ENCODE data around the gene KLF11. TPM values are rescaled to one million over a fixed set of nuclear protein-coding genes. Genes with fewer than 3 reads are reported as not detected.
"Not testable (repeated sequence)": the region's sequence is repeated elsewhere in the genome, so short reads cannot be mapped to it uniquely, and the experiment has no call there.

KLF11 gene
- total RNA-seq, 1 donor, result 8.3 TPM

DNA sequence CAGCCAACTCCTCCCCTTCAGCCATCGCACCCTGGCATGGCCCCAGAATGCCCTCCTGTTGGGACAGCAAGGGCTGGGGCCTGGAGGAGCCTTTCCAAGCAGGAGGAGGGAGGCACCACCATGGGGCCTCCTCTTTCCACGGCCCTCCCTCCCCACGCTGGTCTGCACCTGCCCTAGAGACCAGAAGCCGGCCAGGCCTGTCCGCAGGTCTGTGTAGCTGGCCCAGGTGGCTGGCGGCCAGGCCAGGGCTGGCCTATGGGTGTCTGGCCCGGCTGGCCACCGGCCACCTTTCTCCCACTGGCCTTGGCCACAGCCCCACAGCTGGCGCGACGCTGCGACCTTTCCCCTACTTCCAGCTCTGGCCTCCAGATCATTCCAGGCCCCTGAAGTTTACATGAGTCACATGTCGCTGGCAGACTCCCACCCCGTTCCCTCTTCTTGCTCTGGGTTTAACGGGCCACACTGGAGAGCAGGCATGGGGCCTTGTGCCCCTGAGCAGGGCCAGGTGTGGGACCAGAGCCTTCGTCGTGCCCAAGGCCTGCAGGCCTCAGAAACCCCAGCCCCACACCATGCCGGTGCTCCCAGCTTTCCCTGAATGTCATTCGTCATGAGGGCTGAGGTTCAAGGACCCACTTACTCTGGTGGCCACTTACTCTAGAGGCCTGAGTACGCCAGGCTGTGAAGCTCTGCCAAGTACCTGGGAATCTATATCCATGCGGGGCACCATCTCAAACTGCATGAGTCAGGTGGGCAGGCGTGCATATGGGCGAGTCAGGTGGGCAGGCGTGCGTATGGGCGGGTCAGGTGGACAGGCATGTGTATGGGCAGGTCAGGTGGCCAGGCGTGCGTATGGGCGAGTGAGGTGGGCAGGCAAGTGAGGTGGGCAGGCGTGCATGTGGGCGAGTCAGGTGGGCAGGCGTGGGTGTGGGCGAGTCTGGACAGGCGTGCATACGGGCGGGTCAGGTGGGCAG is 33.3 kb upstream of the KLF11 start:
- DNase-seq (ENCODE audit: insufficient read length, low spot score, missing footprints), result peak; percentile 96
- H3K27ac ChIP-seq (ENCODE audit: low read depth, low read length), result no peak overlapping the region
- peak overlapping the region; percentile 32 for H2AFZ ChIP-seq (ENCODE audit: low read length)

DNA sequence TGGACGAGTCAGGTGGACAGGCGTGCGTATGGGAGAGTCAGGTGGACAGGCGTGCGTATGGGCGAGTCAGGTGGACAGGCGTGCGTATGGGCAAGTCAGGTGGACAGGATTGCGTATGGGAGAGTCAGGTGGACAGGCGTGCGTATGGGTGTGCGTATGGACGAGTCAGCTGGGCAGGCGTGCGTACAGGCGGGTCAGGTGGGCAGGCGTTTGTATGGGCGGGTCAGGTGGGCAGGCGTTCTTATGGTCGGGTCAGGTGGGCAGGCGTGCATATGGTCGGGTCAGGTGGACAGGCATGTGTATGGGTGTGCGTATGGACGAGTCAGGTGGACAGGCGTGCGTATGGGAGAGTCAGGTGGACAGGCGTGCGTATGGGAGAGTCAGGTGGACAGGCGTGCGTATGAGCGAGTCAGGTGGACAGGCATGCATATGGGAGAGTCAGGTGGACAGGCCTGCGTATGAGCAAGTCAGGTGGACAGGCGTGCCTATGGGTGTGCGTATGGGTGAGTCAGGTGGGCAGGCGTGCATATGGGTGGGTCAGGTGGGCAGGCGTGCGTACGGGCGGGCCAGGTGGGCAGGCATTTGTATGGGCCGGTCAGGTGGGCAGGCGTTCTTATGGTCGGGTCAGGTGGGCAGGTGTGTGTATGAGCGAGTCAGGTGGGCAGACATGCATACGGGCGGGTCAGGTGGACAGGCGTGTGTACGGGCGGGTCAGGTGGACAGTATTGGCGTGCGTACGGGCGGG is 32.3 kb upstream of the KLF11 start:
- H3K9me3 ChIP-seq (ENCODE audit: low read depth, low read length); H3K36me3 ChIP-seq (ENCODE audit: insufficient read depth, low read length); H4K20me1 ChIP-seq (ENCODE audit: insufficient read depth, low read length); H3K4me3 ChIP-seq (ENCODE audit: insufficient read depth, low read length); H3K27me3 ChIP-seq (ENCODE audit: insufficient read depth, low read length); H2AFZ ChIP-seq (ENCODE audit: low read length); H3K4me2 ChIP-seq (ENCODE audit: insufficient read depth, low read length); H3K79me2 ChIP-seq (ENCODE audit: insufficient read depth, low read length); H3K27ac ChIP-seq (ENCODE audit: low read depth, low read length): not testable (repeated sequence)
- peak; percentile 10 for DNase-seq (ENCODE audit: insufficient read length, low spot score, missing footprints)
- H3K4me1 ChIP-seq (ENCODE audit: insufficient read depth, low read length), result peaks cover 33% of the 10 kb centered on the region

More for the DNA sequence above, 33.3 kb upstream of the KLF11 start:
- Histone ChIP-seq H3K27me3 (ENCODE audit: insufficient read depth, low read length) (no peaks in the 10 kb centered on the region), H3K4me3 (ENCODE audit: insufficient read depth, low read length) (no peak overlapping the region), H4K20me1 (ENCODE audit: insufficient read depth, low read length) (no peaks in the 10 kb centered on the region), H3K79me2 (ENCODE audit: insufficient read depth, low read length) (no peaks in the 10 kb centered on the region), H3K9me3 (ENCODE audit: low read depth, low read length) (no peaks in the 10 kb centered on the region), H3K4me2 (ENCODE audit: insufficient read depth, low read length) (no peak overlapping the region), H3K36me3 (ENCODE audit: insufficient read depth, low read length) (no peaks in the 10 kb centered on the region), H3K4me1 (ENCODE audit: insufficient read depth, low read length) (peaks cover 33% of the 10 kb centered on the region)
- TF ChIP-seq, protein P1, sequence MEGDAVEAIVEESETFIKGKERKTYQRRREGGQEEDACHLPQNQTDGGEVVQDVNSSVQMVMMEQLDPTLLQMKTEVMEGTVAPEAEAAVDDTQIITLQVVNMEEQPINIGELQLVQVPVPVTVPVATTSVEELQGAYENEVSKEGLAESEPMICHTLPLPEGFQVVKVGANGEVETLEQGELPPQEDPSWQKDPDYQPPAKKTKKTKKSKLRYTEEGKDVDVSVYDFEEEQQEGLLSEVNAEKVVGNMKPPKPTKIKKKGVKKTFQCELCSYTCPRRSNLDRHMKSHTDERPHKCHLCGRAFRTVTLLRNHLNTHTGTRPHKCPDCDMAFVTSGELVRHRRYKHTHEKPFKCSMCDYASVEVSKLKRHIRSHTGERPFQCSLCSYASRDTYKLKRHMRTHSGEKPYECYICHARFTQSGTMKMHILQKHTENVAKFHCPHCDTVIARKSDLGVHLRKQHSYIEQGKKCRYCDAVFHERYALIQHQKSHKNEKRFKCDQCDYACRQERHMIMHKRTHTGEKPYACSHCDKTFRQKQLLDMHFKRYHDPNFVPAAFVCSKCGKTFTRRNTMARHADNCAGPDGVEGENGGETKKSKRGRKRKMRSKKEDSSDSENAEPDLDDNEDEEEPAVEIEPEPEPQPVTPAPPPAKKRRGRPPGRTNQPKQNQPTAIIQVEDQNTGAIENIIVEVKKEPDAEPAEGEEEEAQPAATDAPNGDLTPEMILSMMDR (IDR thresholded peaks at IDR 0.05; ENCODE audit: extremely low read depth, low read depth, low read length), result no peak

DNA sequence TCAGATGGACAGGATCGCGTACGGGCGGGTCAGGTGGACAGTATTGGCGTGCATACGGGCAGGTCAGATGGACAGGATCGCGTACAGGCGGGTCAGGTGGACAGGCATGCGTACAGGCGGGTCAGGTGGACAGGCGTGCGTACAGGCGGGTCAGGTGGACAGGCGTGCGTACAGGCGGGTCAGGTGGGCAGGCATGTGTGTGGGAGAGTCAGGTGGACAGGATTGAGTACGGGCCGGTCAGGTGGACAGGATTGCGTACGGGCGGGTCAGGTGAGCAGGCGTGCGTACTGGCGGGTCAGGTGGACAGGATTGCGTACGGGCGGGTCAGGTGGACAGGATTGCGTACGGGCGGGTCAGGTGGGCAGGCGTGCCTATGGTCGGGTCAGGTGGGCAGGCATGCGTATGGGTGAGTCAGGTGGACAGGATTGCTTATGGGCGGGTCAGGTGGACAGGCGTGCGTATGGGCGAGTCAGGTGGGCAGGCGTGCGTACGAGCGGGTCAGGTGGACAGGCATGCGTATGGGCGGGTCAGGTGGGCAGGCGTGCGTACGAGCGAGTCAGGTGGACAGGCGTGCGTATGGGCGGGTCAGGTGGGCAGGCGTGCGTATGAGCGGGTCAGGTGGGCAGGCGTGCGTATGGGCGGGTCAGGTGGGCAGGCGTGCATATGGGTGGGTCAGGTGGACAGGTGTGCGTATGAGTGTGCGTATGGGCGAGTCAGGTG is 31.6 kb upstream of the KLF11 start:
- H3K27ac ChIP-seq (ENCODE audit: low read depth, low read length); H3K79me2 ChIP-seq (ENCODE audit: insufficient read depth, low read length); H3K36me3 ChIP-seq (ENCODE audit: insufficient read depth, low read length); H3K9me3 ChIP-seq (ENCODE audit: low read depth, low read length); H3K4me2 ChIP-seq (ENCODE audit: insufficient read depth, low read length); DNase-seq (ENCODE audit: insufficient read length, low spot score, missing footprints); H3K27me3 ChIP-seq (ENCODE audit: insufficient read depth, low read length); H4K20me1 ChIP-seq (ENCODE audit: insufficient read depth, low read length); H3K4me3 ChIP-seq (ENCODE audit: insufficient read depth, low read length); H2AFZ ChIP-seq (ENCODE audit: low read length): not testable (repeated sequence)
- H3K4me1 ChIP-seq (ENCODE audit: insufficient read depth, low read length), result peaks cover 33% of the 10 kb centered on the region

DNA sequence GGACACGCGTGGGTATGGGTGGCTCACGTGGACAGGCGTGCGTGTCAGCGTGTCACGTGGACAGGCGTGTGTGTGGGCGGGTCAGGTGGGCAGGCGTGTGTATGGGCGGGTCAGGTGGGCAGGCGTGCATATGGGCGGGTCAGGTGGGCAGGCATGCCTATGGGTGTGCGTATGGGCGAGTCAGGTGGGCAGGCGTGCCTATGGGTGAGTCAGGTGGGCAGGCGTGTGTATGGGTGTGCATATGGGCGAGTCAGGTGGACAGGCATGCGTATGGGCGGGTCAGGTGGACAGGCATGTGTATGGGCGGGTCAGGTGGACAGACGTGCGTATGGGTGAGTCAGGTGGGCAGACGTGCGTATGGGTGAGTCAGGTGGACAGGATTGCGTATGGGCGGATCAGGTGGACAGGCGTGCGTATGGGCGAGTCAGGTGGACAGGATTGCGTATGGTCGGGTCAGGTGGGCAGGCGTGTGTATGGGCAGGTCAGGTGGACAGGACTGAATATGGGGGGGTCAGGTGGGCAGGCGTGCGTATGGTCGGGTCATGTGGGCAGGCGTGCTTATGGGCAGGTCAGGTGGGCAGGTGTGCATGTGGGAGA is 30.9 kb upstream of the KLF11 start:
- not testable (repeated sequence) for H4K20me1 ChIP-seq (ENCODE audit: insufficient read depth, low read length); H3K27me3 ChIP-seq (ENCODE audit: insufficient read depth, low read length); H2AFZ ChIP-seq (ENCODE audit: low read length); H3K9me3 ChIP-seq (ENCODE audit: low read depth, low read length); H3K4me2 ChIP-seq (ENCODE audit: insufficient read depth, low read length); H3K36me3 ChIP-seq (ENCODE audit: insufficient read depth, low read length); H3K79me2 ChIP-seq (ENCODE audit: insufficient read depth, low read length); H3K27ac ChIP-seq (ENCODE audit: low read depth, low read length); DNase-seq (ENCODE audit: insufficient read length, low spot score, missing footprints); H3K4me3 ChIP-seq (ENCODE audit: insufficient read depth, low read length)
- peaks cover 31% of the 10 kb centered on the region for H3K4me1 ChIP-seq (ENCODE audit: insufficient read depth, low read length)

DNA sequence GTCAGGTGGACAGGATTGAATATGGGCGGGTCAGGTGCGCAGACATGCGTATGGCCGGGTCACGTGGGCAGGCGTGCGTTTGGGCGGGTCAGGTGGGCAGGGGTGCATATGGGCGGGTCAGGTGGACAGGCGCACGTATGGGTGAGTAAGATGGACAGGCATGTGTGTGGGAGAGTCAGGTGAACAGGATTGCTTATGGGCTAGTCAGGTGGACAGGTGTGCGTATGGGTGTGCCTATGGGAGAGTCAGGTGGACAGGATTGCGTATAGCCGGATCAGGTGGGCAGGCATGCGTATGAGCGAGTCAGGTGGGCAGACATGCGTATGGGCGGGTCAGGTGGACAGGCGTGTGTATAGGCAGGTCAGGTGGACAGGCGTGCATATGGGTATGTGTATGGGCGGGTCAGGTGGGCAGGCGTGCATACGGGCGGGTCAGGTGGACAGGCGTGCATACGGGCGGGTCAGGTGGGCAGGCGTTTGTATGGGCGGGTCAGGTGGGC is 30.3 kb upstream of the KLF11 start:
- Histone ChIP-seq H3K79me2 (ENCODE audit: insufficient read depth, low read length) (no peaks in the 10 kb centered on the region), H3K4me1 (ENCODE audit: insufficient read depth, low read length) (peaks cover 26% of the 10 kb centered on the region), H2AFZ (ENCODE audit: low read length) (no peak overlapping the region), H4K20me1 (ENCODE audit: insufficient read depth, low read length) (no peaks in the 10 kb centered on the region), H3K27ac (ENCODE audit: low read depth, low read length) (no peak overlapping the region), H3K4me2 (ENCODE audit: insufficient read depth, low read length) (no peak overlapping the region), H3K27me3 (ENCODE audit: insufficient read depth, low read length) (no peaks in the 10 kb centered on the region), H3K9me3 (ENCODE audit: low read depth, low read length) (no peaks in the 10 kb centered on the region), H3K36me3 (ENCODE audit: insufficient read depth, low read length) (no peaks in the 10 kb centered on the region), H3K4me3 (ENCODE audit: insufficient read depth, low read length) (no peak overlapping the region)
- TF ChIP-seq, protein P1 (IDR thresholded peaks at IDR 0.05; ENCODE audit: extremely low read depth, low read depth, low read length), result no peak
- DNase-seq (ENCODE audit: insufficient read length, low spot score, missing footprints), result peak; percentile 43

DNA sequence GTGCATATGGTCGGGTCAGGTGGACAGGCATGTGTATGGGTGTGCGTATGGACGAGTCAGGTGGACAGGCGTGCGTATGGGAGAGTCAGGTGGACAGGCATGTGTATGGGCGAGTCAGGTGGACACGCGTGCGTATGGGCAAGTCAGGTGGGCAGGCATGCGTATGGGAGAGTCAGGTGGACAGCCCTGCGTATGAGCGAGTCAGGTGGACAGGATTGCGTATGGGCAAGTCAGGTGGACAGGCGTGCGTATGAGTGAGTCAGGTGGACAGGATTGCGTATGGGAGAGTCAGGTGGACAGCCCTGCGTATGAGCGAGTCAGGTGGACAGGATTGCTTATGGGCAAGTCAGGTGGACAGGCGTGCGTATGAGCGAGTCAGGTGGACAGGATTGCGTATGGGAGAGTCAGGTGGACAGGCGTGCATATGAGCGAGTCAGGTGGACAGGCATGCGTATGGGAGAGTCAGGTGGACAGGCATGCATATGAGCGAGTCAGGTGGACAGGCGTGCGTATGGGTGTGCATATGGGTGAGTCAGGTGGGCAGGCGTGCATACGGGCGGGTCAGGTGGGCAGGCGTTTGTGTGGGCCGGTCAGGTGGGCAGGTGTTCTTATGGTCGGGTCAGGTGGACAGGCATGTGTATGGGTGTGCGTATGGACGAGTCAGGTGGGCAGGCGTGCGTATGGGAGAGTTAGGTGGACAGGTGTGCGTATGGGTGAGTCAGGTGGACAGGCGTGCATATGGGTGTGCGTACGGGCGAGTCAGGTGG is 29.5 kb upstream of the KLF11 start:
- DNase-seq (ENCODE audit: insufficient read length, low spot score, missing footprints); H3K36me3 ChIP-seq (ENCODE audit: insufficient read depth, low read length); H3K27ac ChIP-seq (ENCODE audit: low read depth, low read length); H3K79me2 ChIP-seq (ENCODE audit: insufficient read depth, low read length); H2AFZ ChIP-seq (ENCODE audit: low read length); H4K20me1 ChIP-seq (ENCODE audit: insufficient read depth, low read length); H3K9me3 ChIP-seq (ENCODE audit: low read depth, low read length); H3K4me3 ChIP-seq (ENCODE audit: insufficient read depth, low read length); H3K4me2 ChIP-seq (ENCODE audit: insufficient read depth, low read length); H3K27me3 ChIP-seq (ENCODE audit: insufficient read depth, low read length): not testable (repeated sequence)
- H3K4me1 ChIP-seq (ENCODE audit: insufficient read depth, low read length), result peaks cover 17% of the 10 kb centered on the region

All from osteoblast (primary cell).